Fibroblast of skin of abdomen (primary cell): ENCODE measurements around the gene MRPS6.

Experiments used
- DNase-seq: peaks from one replicate; pipeline ENCODE4 v3.0.0-alpha.2; 2013

The MRPS6 gene

GRCh38 chr21:34105947-34106541, 32.7 kb downstream of the MRPS6 start:
- peak; percentile 4 for DNase-seq

GRCh38 chr21:34107606-34108005, 34.2 kb downstream of the MRPS6 start:
- DNase-seq, result no peak

GRCh38 chr21:34109075-34109474, 35.7 kb downstream of the MRPS6 start:
- no peak for DNase-seq

GRCh38 chr21:34110594-34111202, 37.3 kb downstream of the MRPS6 start:
- DNase-seq, result no peak

- DNase-seq, result peak; percentile 25
Observed at GRCh38 chr21:34112316-34113033, 39.1 kb downstream of the MRPS6 start.

- no peak for DNase-seq
Observed at GRCh38 chr21:34113842-34114241, 40.5 kb downstream of the MRPS6 start.

- no peak for DNase-seq
Observed at GRCh38 chr21:34115160-34115559, 41.8 kb downstream of the MRPS6 start.

GRCh38 chr21:34116569-34116968, 43.2 kb downstream of the MRPS6 start:
- no peak for DNase-seq

GRCh38 chr21:34120867-34121266, 47.5 kb downstream of the MRPS6 start:
- DNase-seq, result no peak

- DNase-seq, result no peak
Observed at GRCh38 chr21:34122047-34122446, 48.7 kb downstream of the MRPS6 start.

- DNase-seq, result no peak
Observed at GRCh38 chr21:34123609-34124008, 50.2 kb downstream of the MRPS6 start.

- peak; percentile 62 for DNase-seq
Observed at GRCh38 chr21:34126269-34126668, 52.9 kb downstream of the MRPS6 start.

GRCh38 chr21:34126691-34127090, 53.3 kb downstream of the MRPS6 start:
- peak; percentile 57 for DNase-seq

GRCh38 chr21:34128124-34128523, 54.7 kb downstream of the MRPS6 start:
- DNase-seq, result no peak

- DNase-seq, result no peak
Observed at GRCh38 chr21:34128674-34129038, 55.3 kb downstream of the MRPS6 start.

- peak; percentile 92 for DNase-seq
Observed at GRCh38 chr21:34129039-34129891, 55.9 kb downstream of the MRPS6 start.

GRCh38 chr21:34129901-34130715, 56.7 kb downstream of the MRPS6 start:
- DNase-seq, result peak; percentile 38

GRCh38 chr21:34130716-34130985, 57.3 kb downstream of the MRPS6 start:
- no peak for DNase-seq

- no peak for DNase-seq
Observed at GRCh38 chr21:34131586-34131985, 58.2 kb downstream of the MRPS6 start.

- DNase-seq, result no peak
Observed at GRCh38 chr21:34132202-34132601, 58.8 kb downstream of the MRPS6 start.

GRCh38 chr21:34132926-34133325, 59.5 kb downstream of the MRPS6 start:
- DNase-seq, result no peak

GRCh38 chr21:34133392-34133791, 60.0 kb downstream of the MRPS6 start:
- no peak for DNase-seq

- no peak for DNase-seq
Observed at GRCh38 chr21:34133802-34134201, 60.4 kb downstream of the MRPS6 start.
